Measurements from ENCODE around the gene XPO4. TPM values are rescaled to one million over a fixed set of nuclear protein-coding genes. Genes with fewer than 3 reads are reported as not detected.
"Not testable (repeated sequence)": the region's sequence is repeated elsewhere in the genome, so short reads cannot be mapped to it uniquely, and the experiment has no call there.

Gene XPO4
- total RNA-seq, 1 experiment from 2014 or later: 16.2 TPM

DNA sequence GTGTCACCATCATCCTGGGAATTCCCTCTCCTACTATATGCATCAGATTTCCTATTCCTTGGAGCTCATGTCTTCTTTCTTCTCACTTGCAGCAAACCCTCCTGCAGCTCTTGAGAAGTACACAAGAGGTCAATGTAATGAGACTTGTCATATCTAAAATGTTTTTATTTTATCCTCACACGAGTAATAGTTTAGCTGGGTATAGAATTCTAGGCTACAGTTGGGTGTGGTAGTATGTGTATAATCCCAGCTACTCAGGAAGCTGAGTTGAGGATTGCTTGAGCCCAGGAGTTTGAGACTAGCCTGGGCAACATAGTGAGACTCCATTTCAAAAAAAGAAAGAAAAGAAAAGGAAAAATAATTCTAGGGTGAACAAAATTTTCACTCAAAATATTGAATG is 153.2 kb downstream of the XPO4 start:
- ATAC-seq (no peak), DNase-seq (ENCODE audit: low read depth, low spot score) (no peak)
- in situ Hi-C loops (cut with HindIII; ENCODE audit: low pct_unique_long_range_greater_than_20kb, low sequenced_read_pairs) (no loop called here), intact Hi-C loops (cut with micrococcal nuclease; ENCODE audit: unreplicated experiment) (no loop called here)
- CTCF ChIA-PET: no interaction called here
- H3K27ac ChIP-seq (ENCODE audit: low read length): no peak overlapping the region
- no TSS peak for BruUV-seq (replicated peaks)
- H3K27me3 ChIP-seq (ENCODE audit: control insufficient read depth, insufficient read depth, low read length): no peaks in the 10 kb centered on the region
- H3K4me3 ChIP-seq (ENCODE audit: low read depth in 2 of 2, low read length in 2 of 2): no peak overlapping the region
- POLR2A ChIA-PET: no interaction called here
- no peaks in the 10 kb centered on the region for H3K36me3 ChIP-seq (ENCODE audit: control insufficient read depth, insufficient read depth, low read length)
- H3K4me1 ChIP-seq (ENCODE audit: control insufficient read depth, insufficient read depth, low read length): no peaks in the 10 kb centered on the region
- no peaks in the 10 kb centered on the region; the same call in 1 of the 2 replicates for H3K9me3 ChIP-seq (ENCODE audit: control insufficient read depth, insufficient read depth, low read depth, low read length)
- TF ChIP-seq, protein P1, sequence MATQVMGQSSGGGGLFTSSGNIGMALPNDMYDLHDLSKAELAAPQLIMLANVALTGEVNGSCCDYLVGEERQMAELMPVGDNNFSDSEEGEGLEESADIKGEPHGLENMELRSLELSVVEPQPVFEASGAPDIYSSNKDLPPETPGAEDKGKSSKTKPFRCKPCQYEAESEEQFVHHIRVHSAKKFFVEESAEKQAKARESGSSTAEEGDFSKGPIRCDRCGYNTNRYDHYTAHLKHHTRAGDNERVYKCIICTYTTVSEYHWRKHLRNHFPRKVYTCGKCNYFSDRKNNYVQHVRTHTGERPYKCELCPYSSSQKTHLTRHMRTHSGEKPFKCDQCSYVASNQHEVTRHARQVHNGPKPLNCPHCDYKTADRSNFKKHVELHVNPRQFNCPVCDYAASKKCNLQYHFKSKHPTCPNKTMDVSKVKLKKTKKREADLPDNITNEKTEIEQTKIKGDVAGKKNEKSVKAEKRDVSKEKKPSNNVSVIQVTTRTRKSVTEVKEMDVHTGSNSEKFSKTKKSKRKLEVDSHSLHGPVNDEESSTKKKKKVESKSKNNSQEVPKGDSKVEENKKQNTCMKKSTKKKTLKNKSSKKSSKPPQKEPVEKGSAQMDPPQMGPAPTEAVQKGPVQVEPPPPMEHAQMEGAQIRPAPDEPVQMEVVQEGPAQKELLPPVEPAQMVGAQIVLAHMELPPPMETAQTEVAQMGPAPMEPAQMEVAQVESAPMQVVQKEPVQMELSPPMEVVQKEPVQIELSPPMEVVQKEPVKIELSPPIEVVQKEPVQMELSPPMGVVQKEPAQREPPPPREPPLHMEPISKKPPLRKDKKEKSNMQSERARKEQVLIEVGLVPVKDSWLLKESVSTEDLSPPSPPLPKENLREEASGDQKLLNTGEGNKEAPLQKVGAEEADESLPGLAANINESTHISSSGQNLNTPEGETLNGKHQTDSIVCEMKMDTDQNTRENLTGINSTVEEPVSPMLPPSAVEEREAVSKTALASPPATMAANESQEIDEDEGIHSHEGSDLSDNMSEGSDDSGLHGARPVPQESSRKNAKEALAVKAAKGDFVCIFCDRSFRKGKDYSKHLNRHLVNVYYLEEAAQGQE (IDR thresholded peaks at IDR 0.05; ENCODE audit: insufficient read depth in 1 of 2, low read depth in 2 of 2, low read length in 1 of 2): no peak
- TF ChIP-seq POLR2AphosphoS5 (IDR thresholded peaks at IDR 0.05; ENCODE audit: low read depth, low read length) (no peak), TCF7L2 (IDR thresholded peaks at IDR 0.05; ENCODE audit: low read depth, low read length) (no peak), SIN3A (IDR thresholded peaks at IDR 0.05; ENCODE audit: borderline replicate concordance, insufficient read depth, low read depth, low read length) (no peak)
- TF ChIP-seq, protein P2, sequence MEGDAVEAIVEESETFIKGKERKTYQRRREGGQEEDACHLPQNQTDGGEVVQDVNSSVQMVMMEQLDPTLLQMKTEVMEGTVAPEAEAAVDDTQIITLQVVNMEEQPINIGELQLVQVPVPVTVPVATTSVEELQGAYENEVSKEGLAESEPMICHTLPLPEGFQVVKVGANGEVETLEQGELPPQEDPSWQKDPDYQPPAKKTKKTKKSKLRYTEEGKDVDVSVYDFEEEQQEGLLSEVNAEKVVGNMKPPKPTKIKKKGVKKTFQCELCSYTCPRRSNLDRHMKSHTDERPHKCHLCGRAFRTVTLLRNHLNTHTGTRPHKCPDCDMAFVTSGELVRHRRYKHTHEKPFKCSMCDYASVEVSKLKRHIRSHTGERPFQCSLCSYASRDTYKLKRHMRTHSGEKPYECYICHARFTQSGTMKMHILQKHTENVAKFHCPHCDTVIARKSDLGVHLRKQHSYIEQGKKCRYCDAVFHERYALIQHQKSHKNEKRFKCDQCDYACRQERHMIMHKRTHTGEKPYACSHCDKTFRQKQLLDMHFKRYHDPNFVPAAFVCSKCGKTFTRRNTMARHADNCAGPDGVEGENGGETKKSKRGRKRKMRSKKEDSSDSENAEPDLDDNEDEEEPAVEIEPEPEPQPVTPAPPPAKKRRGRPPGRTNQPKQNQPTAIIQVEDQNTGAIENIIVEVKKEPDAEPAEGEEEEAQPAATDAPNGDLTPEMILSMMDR (IDR thresholded peaks at IDR 0.05): no peak

DNA sequence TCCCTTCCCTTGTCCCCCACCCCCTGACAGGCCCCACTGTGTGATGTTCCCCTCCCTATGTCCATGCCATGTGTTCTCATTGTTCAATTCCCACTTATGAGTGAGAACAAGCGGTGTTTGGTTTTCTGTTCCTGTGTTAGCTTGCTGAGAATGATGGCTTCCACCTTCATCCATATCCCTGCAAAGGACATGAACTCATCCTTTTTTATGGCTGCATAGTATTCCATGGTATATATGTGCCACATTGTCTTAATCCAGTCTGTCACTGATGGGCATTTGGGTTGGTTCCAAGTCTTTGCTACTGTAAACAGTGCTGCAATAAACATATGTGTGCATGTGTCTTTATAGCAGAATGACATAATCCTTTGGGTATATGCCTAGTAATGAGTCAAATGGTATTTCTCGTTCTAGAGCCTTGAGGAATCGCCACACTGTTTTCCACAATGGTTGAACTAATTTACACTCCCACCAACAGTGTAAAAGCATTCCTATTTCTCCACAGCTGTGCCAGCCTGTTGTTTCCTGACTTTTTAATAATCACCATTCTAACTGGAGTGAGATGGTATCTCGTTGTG is 158.6 kb downstream of the XPO4 start:
- intact Hi-C loops (cut with micrococcal nuclease; ENCODE audit: unreplicated experiment); H3K27me3 ChIP-seq (ENCODE audit: control insufficient read depth, insufficient read depth, low read length); BruUV-seq (replicated peaks); H3K9me3 ChIP-seq (ENCODE audit: control insufficient read depth, insufficient read depth, low read depth, low read length); ATAC-seq; DNase-seq (ENCODE audit: low read depth, low spot score); H3K4me3 ChIP-seq (ENCODE audit: low read depth in 2 of 2, low read length in 2 of 2); H3K4me1 ChIP-seq (ENCODE audit: control insufficient read depth, insufficient read depth, low read length); H3K27ac ChIP-seq (ENCODE audit: low read length); in situ Hi-C loops (cut with HindIII; ENCODE audit: low pct_unique_long_range_greater_than_20kb, low sequenced_read_pairs); H3K36me3 ChIP-seq (ENCODE audit: control insufficient read depth, insufficient read depth, low read length); POLR2A ChIA-PET: not testable (repeated sequence)
- CTCF ChIA-PET: interaction anchor here (0.6 kb wide), 1 partner anchor 211 kb away, joined by 8 read pairs; no protein-coding TSS in a partner anchor

DNA sequence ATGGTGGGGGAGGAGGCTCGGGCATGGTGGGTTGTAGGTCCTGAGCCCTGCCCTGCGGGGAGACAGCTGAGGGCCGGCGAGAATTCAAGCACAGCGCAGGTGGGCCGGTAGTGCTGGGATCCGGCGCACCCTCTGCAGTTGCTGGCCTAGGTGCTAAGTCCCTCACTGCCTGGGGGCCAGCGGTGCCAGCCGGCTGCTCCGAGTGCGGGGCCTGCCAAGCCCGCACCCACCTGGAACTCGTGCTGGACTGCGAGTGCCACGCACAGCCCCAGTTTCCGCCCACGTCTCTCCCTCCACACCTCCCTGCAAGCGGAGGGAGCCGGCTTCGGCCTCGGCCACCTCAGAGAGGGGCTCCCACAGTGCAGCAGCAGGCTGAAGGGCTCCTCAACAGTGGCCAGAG is 162.5 kb downstream of the XPO4 start:
- CTCF ChIA-PET: no interaction called here
- no peaks in the 10 kb centered on the region for H3K27me3 ChIP-seq (ENCODE audit: control insufficient read depth, insufficient read depth, low read length)
- no peak overlapping the region for H3K4me3 ChIP-seq (ENCODE audit: low read depth in 2 of 2, low read length in 2 of 2)
- no peaks in the 10 kb centered on the region for H3K9me3 ChIP-seq (ENCODE audit: control insufficient read depth, insufficient read depth, low read depth, low read length)
- H3K27ac ChIP-seq (ENCODE audit: low read length): no peak overlapping the region
- intact Hi-C loops (cut with micrococcal nuclease; ENCODE audit: unreplicated experiment) (no loop called here), in situ Hi-C loops (cut with HindIII; ENCODE audit: low pct_unique_long_range_greater_than_20kb, low sequenced_read_pairs) (no loop called here)
- ATAC-seq (no peak), DNase-seq (ENCODE audit: low read depth, low spot score) (no peak)
- no peaks in the 10 kb centered on the region for H3K36me3 ChIP-seq (ENCODE audit: control insufficient read depth, insufficient read depth, low read length)
- POLR2A ChIA-PET: no interaction called here
- no TSS peak for BruUV-seq (replicated peaks)
- no peak for TF ChIP-seq SIN3A (IDR thresholded peaks at IDR 0.05; ENCODE audit: borderline replicate concordance, insufficient read depth, low read depth, low read length)
- TF ChIP-seq, protein P2 (IDR thresholded peaks at IDR 0.05): no peak
- TF ChIP-seq TCF7L2 (IDR thresholded peaks at IDR 0.05; ENCODE audit: low read depth, low read length): no peak
- TF ChIP-seq POLR2AphosphoS5 (IDR thresholded peaks at IDR 0.05; ENCODE audit: low read depth, low read length): no peak
- TF ChIP-seq, protein P1 (IDR thresholded peaks at IDR 0.05; ENCODE audit: insufficient read depth in 1 of 2, low read depth in 2 of 2, low read length in 1 of 2): no peak
- H3K4me1 ChIP-seq (ENCODE audit: control insufficient read depth, insufficient read depth, low read length): no peaks in the 10 kb centered on the region

All from Panc1 (cell line).